Muscle of leg (tissue), 11 donors: ENCODE results near the gene SOX30. TPM values are rescaled to one million over a fixed set of nuclear protein-coding genes. Genes with fewer than 3 reads are reported as not detected.

Experiments used
- DNase-seq: peaks from one replicate; pipeline ENCODE4 v3.0.0; 2013
- H3K27ac ChIP-seq: one replicate; pipeline ENCODE4 v1.5.1; 2013; ENCODE audit warnings: mild to moderate bottlenecking, low read length, control low read depth
- H3K27me3 ChIP-seq: one replicate; pipeline ENCODE4 v1.6.1; 2013; ENCODE audit warnings: low read length; ENCODE audit not compliant: control insufficient read depth, insufficient read depth
- H3K36me3 ChIP-seq: one replicate; pipeline ENCODE4 v1.6.1; 2013; ENCODE audit warnings: low read length; ENCODE audit not compliant: control insufficient read depth, insufficient read depth
- H3K4me1 ChIP-seq: one replicate; pipeline ENCODE4 v1.6.1; 2013; ENCODE audit warnings: low read length; ENCODE audit not compliant: control insufficient read depth, insufficient read depth
- H3K4me3 ChIP-seq: one replicate; pipeline ENCODE4 v1.5.1; 2013; ENCODE audit warnings: low read length, control low read depth
- H3K9me3 ChIP-seq: replicated peaks from 2 replicates; pipeline ENCODE4 v1.6.1; 2013; ENCODE audit warnings: low read depth, low read length; ENCODE audit not compliant: control insufficient read depth
- WGBS: methylation state at CpG from one replicate; pipeline ENCODE4 v1.1.5; 2013; ENCODE audit warnings: missing lambda C conversion rate; ENCODE audit not compliant: insufficient coverage; 5-methylcytosine and 5-hydroxymethylcytosine counted together
- polyA plus RNA-seq, 8 donors: library from polyadenylated mRNA; unstranded; fragments of 120-200 nt; gene quantifications; one replicate each; pipeline versions ENCODE4 v1.2.1 to v1.2.3, GENCODE V29; 2013; ENCODE audit warnings: inconsistent platforms in 1 of 8, low replicate concordance in 1 of 8; ENCODE audit not compliant: insufficient read length in 8 of 8, insufficient read depth in 1 of 8
- total RNA-seq: library from RNA; stranded (reverse); fragments of 120-200 nt; gene quantifications from one replicate; pipeline ENCODE4 v1.2.4, GENCODE V29; 2013

SOX30 gene
- total and polyA plus RNA-seq, 9 donors = 0.09 to 0.64 (median 0.28) TPM

- Histone ChIP-seq H3K9me3 (no peaks in the 10 kb centered on the region), H3K4me1 (peaks cover 26% of the 10 kb centered on the region), H3K36me3 (no peaks in the 10 kb centered on the region), H3K27ac (no peak overlapping the region), H3K27me3 (no peaks in the 10 kb centered on the region), H3K4me3 (no peak overlapping the region)
- 61% methylated on average over 3 of the region's 8 CpGs for WGBS
- no peak for DNase-seq
Measured at GRCh38 chr5:157608972-157609565, 43.2 kb downstream of the SOX30 start.

GRCh38 chr5:157607371-157608161 lies 44.7 kb downstream of the SOX30 start:
- Histone ChIP-seq H3K27ac (no peak overlapping the region), H3K4me1 (peaks cover 20% of the 10 kb centered on the region), H3K36me3 (no peaks in the 10 kb centered on the region), H3K4me3 (no peak overlapping the region), H3K27me3 (no peaks in the 10 kb centered on the region), H3K9me3 (no peaks in the 10 kb centered on the region)
- WGBS = 81% methylated on average over 4 of the region's 7 CpGs
- DNase-seq = no peak

GRCh38 chr5:157606046-157606445 lies 46.2 kb downstream of the SOX30 start:
- Histone ChIP-seq H3K4me1 (peaks cover 7% of the 10 kb centered on the region), H3K27me3 (no peaks in the 10 kb centered on the region), H3K4me3 (no peak overlapping the region), H3K27ac (no peak overlapping the region), H3K36me3 (no peaks in the 10 kb centered on the region), H3K9me3 (no peaks in the 10 kb centered on the region)
- no peak for DNase-seq
- no CpG with 5 or more reads among the region's 2 CpGs for WGBS

GRCh38 chr5:157603333-157604190 lies 48.7 kb downstream of the SOX30 start:
- Histone ChIP-seq H3K27me3 (no peaks in the 10 kb centered on the region), H3K36me3 (no peaks in the 10 kb centered on the region), H3K4me3 (no peak overlapping the region), H3K4me1 (peaks cover 2% of the 10 kb centered on the region), H3K27ac (no peak overlapping the region), H3K9me3 (no peaks in the 10 kb centered on the region)
- DNase-seq = no peak
- WGBS = 100% methylated on average over 2 of the region's 12 CpGs

- 93% methylated on average over 4 of the region's 4 CpGs for WGBS
Measured at GRCh38 chr5:157602505-157602904, 49.7 kb downstream of the SOX30 start.

GRCh38 chr5:157600252-157600651 lies 52.0 kb downstream of the SOX30 start:
- H3K27ac ChIP-seq = no peak overlapping the region
- no peaks in the 10 kb centered on the region for H3K36me3 ChIP-seq
- H3K27me3 ChIP-seq = no peaks in the 10 kb centered on the region
- no peaks in the 10 kb centered on the region for H3K4me1 ChIP-seq
- WGBS = no CpG with 5 or more reads among the region's 1 CpG
- H3K9me3 ChIP-seq = no peaks in the 10 kb centered on the region
- no peak for DNase-seq
- H3K4me3 ChIP-seq = no peak overlapping the region

More at GRCh38 chr5:157602505-157602904, 49.7 kb downstream of the SOX30 start:
- H3K27ac ChIP-seq = no peak overlapping the region
- no peaks in the 10 kb centered on the region for H3K36me3 ChIP-seq
- H3K4me3 ChIP-seq = no peak overlapping the region
- no peaks in the 10 kb centered on the region for H3K27me3 ChIP-seq
- no peak for DNase-seq
- no peaks in the 10 kb centered on the region for H3K9me3 ChIP-seq
- no peaks in the 10 kb centered on the region for H3K4me1 ChIP-seq

GRCh38 chr5:157599565-157599964 lies 52.7 kb downstream of the SOX30 start:
- no peak for DNase-seq
- no peak overlapping the region for H3K27ac ChIP-seq
- H3K4me1 ChIP-seq = no peaks in the 10 kb centered on the region
- H3K36me3 ChIP-seq = no peaks in the 10 kb centered on the region
- no peak overlapping the region for H3K4me3 ChIP-seq
- WGBS = no CpG with 5 or more reads among the region's 3 CpGs
- no peaks in the 10 kb centered on the region for H3K9me3 ChIP-seq
- H3K27me3 ChIP-seq = no peaks in the 10 kb centered on the region

GRCh38 chr5:157598350-157598936 lies 53.8 kb downstream of the SOX30 start:
- Histone ChIP-seq H3K36me3 (no peaks in the 10 kb centered on the region), H3K9me3 (no peaks in the 10 kb centered on the region), H3K4me3 (no peak overlapping the region), H3K4me1 (no peaks in the 10 kb centered on the region), H3K27ac (no peak overlapping the region), H3K27me3 (no peaks in the 10 kb centered on the region)
- WGBS = no CpG with 5 or more reads among the region's 2 CpGs
- DNase-seq = no peak

GRCh38 chr5:157597277-157597676 lies 55.0 kb downstream of the SOX30 start:
- no CpG with 5 or more reads among the region's 1 CpG for WGBS
- DNase-seq = no peak
- Histone ChIP-seq H3K4me3 (no peak overlapping the region), H3K4me1 (peaks cover 4% of the 10 kb centered on the region), H3K36me3 (no peaks in the 10 kb centered on the region), H3K27ac (no peak overlapping the region), H3K9me3 (no peaks in the 10 kb centered on the region), H3K27me3 (no peaks in the 10 kb centered on the region)

- Histone ChIP-seq H3K9me3 (no peaks in the 10 kb centered on the region), H3K36me3 (no peaks in the 10 kb centered on the region), H3K27ac (no peak overlapping the region), H3K4me3 (no peak overlapping the region), H3K27me3 (no peaks in the 10 kb centered on the region), H3K4me1 (peaks cover 4% of the 10 kb centered on the region)
- no peak for DNase-seq
- WGBS = no CpG with 5 or more reads among the region's 5 CpGs
Measured at GRCh38 chr5:157596487-157596886, 55.8 kb downstream of the SOX30 start.
